Activated CD8-positive, alpha-beta T cell treated with anti-CD3 and anti-CD28 coated beads, Interleukin-2, amount 10 ng/mL, durations not matched to agents 7 days and 5 days (primary cell): ENCODE measurements around the gene MRTFB. TPM values are rescaled to one million over a fixed set of nuclear protein-coding genes. Genes with fewer than 3 reads are reported as not detected.

Source experiments
- ATAC-seq: fragments of 150-1000 bp; cut with Tn5 transposase; one replicate; pipeline ENCODE4 v1.10.0; 2021; ENCODE audit warnings: moderate library complexity
- CTCF ChIA-PET: fragments of 350-600 bp; sonication (Branson Sonifier 250); formaldehyde crosslinking; loops from one replicate; lab custom pipeline; 2021; ENCODE audit warnings: antibody characterized with exemption; lab: Charles Lee
- POLR2A ChIA-PET: fragments of 350-600 bp; sonication (Branson Sonifier 250); formaldehyde crosslinking; loops from one replicate; lab custom pipeline; 2021; ENCODE audit warnings: antibody characterized with exemption; lab: Charles Lee
- DNase-seq: peaks from one replicate; pipeline ENCODE4 v3.0.0-alpha.2; 2020
- H3K27ac Mint-ChIP-seq: one replicate; pipeline ENCODE4 v1.8.0; 2021; ENCODE audit warnings: mild to moderate bottlenecking, mixed read lengths
- H3K27me3 Mint-ChIP-seq: one replicate; pipeline ENCODE4 v1.8.0; 2021; ENCODE audit warnings: low read depth, mixed read lengths
- H3K36me3 Mint-ChIP-seq: one replicate; pipeline ENCODE4 v1.8.0; 2021; ENCODE audit warnings: low read depth, mixed read lengths
- H3K4me1 Mint-ChIP-seq: one replicate; pipeline ENCODE4 v1.8.0; 2021; ENCODE audit warnings: low read depth, mixed read lengths
- H3K4me3 Mint-ChIP-seq: one replicate; pipeline ENCODE4 v1.8.0; 2021; ENCODE audit warnings: mild to moderate bottlenecking, mixed read lengths
- H3K9me3 Mint-ChIP-seq: one replicate; pipeline ENCODE4 v1.8.0; 2022; ENCODE audit warnings: mixed read lengths; ENCODE audit not compliant: insufficient read depth
- total RNA-seq, 2 experiments: library from RNA; stranded (reverse); gene quantifications; one replicate each; pipeline ENCODE4 v1.2.3, GENCODE V29; 2021

The MRTFB gene
- total RNA-seq, 2 experiments from 2014 or later, result 15.5 to 16.6 TPM

DNA sequence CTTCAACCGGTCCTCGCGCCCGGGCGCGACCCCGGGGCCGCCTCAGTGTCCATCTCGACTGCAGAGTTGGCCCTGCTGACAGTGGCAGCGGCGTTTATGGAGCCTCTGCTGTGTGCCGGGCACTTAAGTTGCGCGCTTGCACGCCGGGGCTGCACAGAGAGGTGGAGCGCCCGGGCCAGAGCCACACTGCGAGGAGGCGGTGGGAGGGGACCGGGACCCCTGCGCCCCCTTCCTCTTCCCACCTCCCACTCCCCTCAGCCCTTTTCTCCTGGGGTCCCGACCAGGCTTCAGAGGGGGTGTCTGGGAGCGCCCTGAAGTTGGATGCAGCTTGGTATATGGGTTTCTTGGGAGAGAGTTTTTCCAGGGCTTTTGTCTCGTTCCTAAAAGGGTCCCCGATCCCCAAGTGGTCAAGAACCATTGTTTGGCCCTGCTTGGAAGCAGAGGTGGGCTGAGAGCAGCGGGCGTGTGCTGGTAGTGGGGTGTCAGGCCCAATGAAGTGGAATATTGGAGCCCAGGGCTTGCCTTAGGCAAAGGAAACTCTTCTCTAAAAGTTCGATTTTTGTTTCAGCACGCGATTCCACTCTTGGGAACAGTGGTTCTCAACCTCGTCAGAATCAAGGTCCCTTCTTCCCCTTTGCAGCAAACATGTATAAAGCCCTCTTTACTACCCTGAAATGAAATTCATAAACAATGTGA, 605 bp downstream of the MRTFB start:
- Mint-ChIP-seq H3K4me3 (peak overlapping the region; percentile 82), H3K27ac (peak overlapping the region; percentile 74), H3K27me3 (peaks cover 6% of the 10 kb centered on the region), H3K4me1 (peaks cover 17% of the 10 kb centered on the region), H3K9me3 (no peaks in the 10 kb centered on the region), H3K36me3 (peaks cover 2% of the 10 kb centered on the region)
- DNase-seq (no peak), ATAC-seq (peak; percentile 56)
- ChIA-PET POLR2A (no interaction called here), CTCF (no interaction called here)

- ATAC-seq (no peak), DNase-seq (no peak)
- H3K27me3 Mint-ChIP-seq, result peaks cover 6% of the 10 kb centered on the region
- ChIA-PET CTCF (interaction anchor here (1.4 kb wide), 1 partner anchor 152 kb away, joined by 5 read pairs; the partner anchor contains the start of gene ERCC4), POLR2A (no interaction called here)
- peaks cover 17% of the 10 kb centered on the region for H3K4me1 Mint-ChIP-seq
- peak overlapping the region; percentile 82 for H3K4me3 Mint-ChIP-seq
- peaks cover 2% of the 10 kb centered on the region for H3K36me3 Mint-ChIP-seq
- no peaks in the 10 kb centered on the region for H3K9me3 Mint-ChIP-seq
- no peak overlapping the region for H3K27ac Mint-ChIP-seq
Observed at GRCh38 chr16:14072360-14072759, 1.2 kb downstream of the MRTFB start.

DNA sequence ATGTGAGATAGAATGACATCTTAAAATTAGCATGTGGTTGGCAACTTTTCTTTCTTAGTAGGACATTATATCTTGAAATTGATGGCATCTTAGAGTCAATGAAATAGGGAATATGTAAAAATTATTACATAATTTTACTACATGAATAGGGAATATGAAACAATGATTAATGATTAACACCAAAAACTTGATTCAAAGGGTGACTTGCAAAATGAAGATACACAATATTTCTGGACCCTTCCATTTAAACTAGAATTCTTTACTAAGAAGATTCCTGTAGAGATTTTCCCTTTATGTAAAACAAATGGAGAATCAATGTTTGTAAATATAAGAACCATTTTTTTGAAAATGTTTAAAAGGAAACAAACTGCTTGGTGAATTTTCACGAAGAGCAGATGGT, 3.4 kb downstream of the MRTFB start:
- no peak for DNase-seq
- CTCF ChIA-PET, result no interaction called here
- peaks cover 17% of the 10 kb centered on the region for H3K4me1 Mint-ChIP-seq
- no peak for ATAC-seq
- H3K9me3 Mint-ChIP-seq, result no peaks in the 10 kb centered on the region
- POLR2A ChIA-PET, result no interaction called here
- no peaks in the 10 kb centered on the region for H3K27me3 Mint-ChIP-seq
- H3K27ac Mint-ChIP-seq, result no peak overlapping the region
- no peak overlapping the region for H3K4me3 Mint-ChIP-seq
- H3K36me3 Mint-ChIP-seq, result peaks cover 2% of the 10 kb centered on the region

DNA sequence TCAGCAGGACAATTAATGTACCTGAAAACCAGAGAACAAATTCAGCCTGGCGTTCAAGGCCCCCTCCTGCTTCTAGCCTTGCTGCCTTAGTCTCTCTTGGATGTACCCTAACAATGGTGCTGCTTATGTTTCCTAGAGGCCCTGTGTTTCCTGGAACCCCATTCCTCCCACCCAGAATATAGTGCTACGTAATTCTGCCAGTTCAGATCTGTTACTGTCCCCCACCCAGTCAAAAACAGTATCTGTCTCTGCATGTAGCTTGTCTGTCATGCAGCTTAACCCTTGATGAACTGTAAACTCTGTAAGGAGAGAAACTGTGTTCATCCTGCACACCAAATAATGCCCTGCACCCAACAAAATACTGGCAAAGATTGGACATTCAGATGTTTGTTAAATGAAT, 6.8 kb downstream of the MRTFB start:
- ChIA-PET CTCF (no interaction called here), POLR2A (interaction anchor here (0.7 kb wide), 2 partner anchors 35 to 79 kb away, joined by 3 to 6 read pairs; no protein-coding TSS in a partner anchor)
- H3K27me3 Mint-ChIP-seq, result no peaks in the 10 kb centered on the region
- peaks cover 12% of the 10 kb centered on the region for H3K36me3 Mint-ChIP-seq
- ATAC-seq (no peak), DNase-seq (no peak)
- no peak overlapping the region for H3K27ac Mint-ChIP-seq
- no peak overlapping the region for H3K4me3 Mint-ChIP-seq
- H3K4me1 Mint-ChIP-seq, result no peaks in the 10 kb centered on the region
- no peaks in the 10 kb centered on the region for H3K9me3 Mint-ChIP-seq

- DNase-seq (no peak), ATAC-seq (no peak)
- Mint-ChIP-seq H3K27me3 (no peaks in the 10 kb centered on the region), H3K27ac (no peak overlapping the region), H3K4me1 (no peaks in the 10 kb centered on the region), H3K4me3 (no peak overlapping the region), H3K9me3 (no peaks in the 10 kb centered on the region), H3K36me3 (peaks cover 13% of the 10 kb centered on the region)
- ChIA-PET CTCF (interaction anchor here (0.7 kb wide), 1 partner anchor 162 kb away, joined by 3 read pairs; no protein-coding TSS in a partner anchor), POLR2A (no interaction called here)
Observed at GRCh38 chr16:14086477-14086876, 15.4 kb downstream of the MRTFB start.

GRCh38 chr16:14087181-14087580, 16.1 kb downstream of the MRTFB start:
- ATAC-seq (no peak), DNase-seq (no peak)
- POLR2A ChIA-PET, result no interaction called here
- no peak overlapping the region for H3K4me3 Mint-ChIP-seq
- no peaks in the 10 kb centered on the region for H3K4me1 Mint-ChIP-seq
- peaks cover 7% of the 10 kb centered on the region for H3K36me3 Mint-ChIP-seq
- H3K27ac Mint-ChIP-seq, result no peak overlapping the region
- CTCF ChIA-PET, result interaction anchor here (0.8 kb wide), 1 partner anchor 162 kb away, joined by 3 read pairs; no protein-coding TSS in a partner anchor
- no peaks in the 10 kb centered on the region for H3K9me3 Mint-ChIP-seq
- H3K27me3 Mint-ChIP-seq, result no peaks in the 10 kb centered on the region

GRCh38 chr16:14087590-14088154, 16.6 kb downstream of the MRTFB start:
- H3K27me3 Mint-ChIP-seq, result no peaks in the 10 kb centered on the region
- ChIA-PET POLR2A (no interaction called here), CTCF (interaction anchor here (0.8 kb wide), 1 partner anchor 162 kb away, joined by 3 read pairs; no protein-coding TSS in a partner anchor)
- no peaks in the 10 kb centered on the region for H3K9me3 Mint-ChIP-seq
- H3K36me3 Mint-ChIP-seq, result peaks cover 6% of the 10 kb centered on the region
- H3K4me1 Mint-ChIP-seq, result no peaks in the 10 kb centered on the region
- no peak overlapping the region for H3K4me3 Mint-ChIP-seq
- no peak overlapping the region for H3K27ac Mint-ChIP-seq
- ATAC-seq, result no peak
- no peak for DNase-seq

GRCh38 chr16:14088155-14088753, 17.1 kb downstream of the MRTFB start:
- Mint-ChIP-seq H3K27ac (no peak overlapping the region), H3K36me3 (peaks cover 6% of the 10 kb centered on the region), H3K27me3 (no peaks in the 10 kb centered on the region), H3K9me3 (no peaks in the 10 kb centered on the region), H3K4me3 (no peak overlapping the region), H3K4me1 (no peaks in the 10 kb centered on the region)
- CTCF ChIA-PET, result no interaction called here
- ATAC-seq, result no peak
- POLR2A ChIA-PET, result no interaction called here
- no peak for DNase-seq

DNA sequence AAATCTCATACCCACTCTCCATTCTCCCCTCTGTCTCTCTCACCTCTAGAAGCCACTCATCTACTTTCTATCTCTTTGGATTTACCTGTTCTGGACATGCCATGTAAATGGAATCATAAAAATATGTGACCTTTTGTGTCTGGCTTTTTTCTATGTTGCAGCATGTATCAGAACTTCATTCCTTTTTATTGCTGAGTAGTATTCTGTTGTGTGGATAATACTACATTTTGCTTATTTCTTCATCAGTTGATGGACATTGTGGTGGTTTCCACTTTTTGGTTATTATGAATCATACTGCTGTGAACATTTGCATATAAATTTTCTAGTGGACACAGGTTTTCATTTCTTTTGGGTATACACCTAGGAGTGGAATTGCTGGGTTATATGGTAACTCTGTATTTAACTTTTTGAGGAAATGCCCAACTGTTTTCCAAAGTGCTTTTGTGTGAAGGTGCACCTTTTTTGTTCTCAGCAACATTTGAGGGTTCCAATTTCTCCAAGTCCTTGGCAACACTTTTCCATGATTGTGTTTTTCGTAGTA, 18.2 kb downstream of the MRTFB start:
- Mint-ChIP-seq H3K36me3 (peaks cover 2% of the 10 kb centered on the region), H3K27ac (no peak overlapping the region), H3K4me3 (no peak overlapping the region), H3K9me3 (no peaks in the 10 kb centered on the region), H3K27me3 (no peaks in the 10 kb centered on the region), H3K4me1 (no peaks in the 10 kb centered on the region)
- CTCF ChIA-PET, result no interaction called here
- DNase-seq (no peak), ATAC-seq (no peak)
- POLR2A ChIA-PET, result no interaction called here

GRCh38 chr16:14092561-14092960, 21.4 kb downstream of the MRTFB start:
- H3K27ac Mint-ChIP-seq, result no peak overlapping the region
- no peaks in the 10 kb centered on the region for H3K9me3 Mint-ChIP-seq
- DNase-seq, result no peak
- no peaks in the 10 kb centered on the region for H3K27me3 Mint-ChIP-seq
- no peak for ATAC-seq
- no peak overlapping the region for H3K4me3 Mint-ChIP-seq
- H3K4me1 Mint-ChIP-seq, result no peaks in the 10 kb centered on the region
- POLR2A ChIA-PET, result no interaction called here
- CTCF ChIA-PET, result no interaction called here
- H3K36me3 Mint-ChIP-seq, result no peaks in the 10 kb centered on the region

- Mint-ChIP-seq H3K27ac (no peak overlapping the region), H3K4me3 (no peak overlapping the region), H3K4me1 (peaks cover 1% of the 10 kb centered on the region), H3K27me3 (no peaks in the 10 kb centered on the region), H3K36me3 (no peaks in the 10 kb centered on the region), H3K9me3 (no peaks in the 10 kb centered on the region)
- CTCF ChIA-PET, result no interaction called here
- POLR2A ChIA-PET, result no interaction called here
- DNase-seq (no peak), ATAC-seq (no peak)
Observed at GRCh38 chr16:14095883-14096551, 24.9 kb downstream of the MRTFB start.
